Stimulated activated naive CD8-positive, alpha-beta T cell treated with anti-CD3 and anti-CD28 coated beads, Interleukin-15, amount 100 ng/mL, for 72 hours (primary cell): ENCODE measurements around the gene PPP2R5D.

ENCODE experiments used
- ATAC-seq: fragments of 150-1000 bp; cut with Tn5 transposase; 2 replicates; pipeline ENCODE4 v1.10.0; 2021; ENCODE audit warnings: mild to moderate bottlenecking, moderate library complexity
- DNase-seq, 2 donors: peaks; one replicate each; pipeline ENCODE4 v3.0.0; 2021 to 2022
- H3K27ac Mint-ChIP-seq, 2 donors: one replicate each; pipeline ENCODE4 v1.8.0; 2022; ENCODE audit warnings: mild to moderate bottlenecking in 2 of 2, mixed read lengths in 2 of 2, moderate library complexity in 2 of 2
- H3K27me3 Mint-ChIP-seq: one replicate; pipeline ENCODE4 v1.8.0; 2022; ENCODE audit warnings: mixed read lengths
- H3K4me1 Mint-ChIP-seq: one replicate; pipeline ENCODE4 v1.8.0; 2022; ENCODE audit warnings: mild to moderate bottlenecking, mixed read lengths
- H3K4me3 Mint-ChIP-seq, 2 donors: one replicate each; pipeline ENCODE4 v1.8.0; 2022; ENCODE audit warnings: mild to moderate bottlenecking in 2 of 2, mixed read lengths in 2 of 2, moderate library complexity in 1 of 2
- H3K9me3 Mint-ChIP-seq, 2 donors: one replicate each; pipeline ENCODE4 v1.8.0; 2022; ENCODE audit warnings: mixed read lengths in 2 of 2

The PPP2R5D gene

GRCh38 chr6:42960243-42961019 lies 23.9 kb upstream of the PPP2R5D start, which contains the start of gene GNMT:
TSS of gene GNMT (plus strand) at chr6:42960754. CDS start at chr6:42960768, 14 bp downstream.
- Mint-ChIP-seq H3K9me3 (no peaks in the 10 kb centered on the region), H3K27ac (peak within 1 kb of the TSS in 1 of 2 donors; percentile 71), H3K27me3 (peaks cover 8% of the 10 kb centered on the region), H3K4me1 (peaks cover 21% of the 10 kb centered on the region), H3K4me3 (peak within 1 kb of the TSS; percentile 78 to 92)
- DNase-seq (peak; percentile 30 to 44), ATAC-seq (peak; percentile 82)

GRCh38 chr6:42961020-42961470 lies 23.3 kb upstream of the PPP2R5D start:
- no peak for ATAC-seq
- Mint-ChIP-seq H3K4me3 (peak overlapping the region; percentile 78 to 92), H3K27ac (no peak overlapping the region)

GRCh38 chr6:42962096-42962495 lies 22.3 kb upstream of the PPP2R5D start:
- Mint-ChIP-seq H3K4me1 (peaks cover 27% of the 10 kb centered on the region), H3K4me3 (no peak overlapping the region)

More at GRCh38 chr6:42961020-42961470, 23.3 kb upstream of the PPP2R5D start:
- Mint-ChIP-seq H3K9me3 (no peaks in the 10 kb centered on the region), H3K4me1 (peaks cover 21% of the 10 kb centered on the region), H3K27me3 (peaks cover 8% of the 10 kb centered on the region)
- DNase-seq = no peak

GRCh38 chr6:42962502-42963178 lies 21.7 kb upstream of the PPP2R5D start:
- no peak for DNase-seq
- Mint-ChIP-seq H3K27me3 (peaks cover 8% of the 10 kb centered on the region), H3K4me1 (peaks cover 32% of the 10 kb centered on the region), H3K9me3 (no peaks in the 10 kb centered on the region), H3K27ac (no peak overlapping the region), H3K4me3 (no peak overlapping the region)
- ATAC-seq = no peak

More at GRCh38 chr6:42962096-42962495, 22.3 kb upstream of the PPP2R5D start:
- Mint-ChIP-seq H3K27me3 (peaks cover 8% of the 10 kb centered on the region), H3K27ac (no peak overlapping the region), H3K9me3 (no peaks in the 10 kb centered on the region)
- ATAC-seq = no peak
- no peak for DNase-seq

- Mint-ChIP-seq H3K27me3 (peaks cover 8% of the 10 kb centered on the region), H3K27ac (no peak overlapping the region)
- no peak for ATAC-seq
Observed at GRCh38 chr6:42963179-42963854, 21.1 kb upstream of the PPP2R5D start.

GRCh38 chr6:42963855-42964605 lies 20.3 kb upstream of the PPP2R5D start:
- Mint-ChIP-seq H3K9me3 (no peaks in the 10 kb centered on the region), H3K27ac (no peak overlapping the region), H3K4me1 (peaks cover 32% of the 10 kb centered on the region), H3K4me3 (no peak overlapping the region), H3K27me3 (peaks cover 8% of the 10 kb centered on the region)
- ATAC-seq (peak; percentile 64), DNase-seq (peak in 1 of 2 donors; percentile 35)

More at GRCh38 chr6:42963179-42963854, 21.1 kb upstream of the PPP2R5D start:
- Mint-ChIP-seq H3K9me3 (no peaks in the 10 kb centered on the region), H3K4me1 (peaks cover 32% of the 10 kb centered on the region), H3K4me3 (no peak overlapping the region)
- DNase-seq = no peak

GRCh38 chr6:42966571-42966970 lies 17.8 kb upstream of the PPP2R5D start:
- no peaks in the 10 kb centered on the region for H3K27me3 Mint-ChIP-seq
- peaks cover 21% of the 10 kb centered on the region for H3K4me1 Mint-ChIP-seq
- no peak overlapping the region for H3K27ac Mint-ChIP-seq
- ATAC-seq = no peak
- no peaks in the 10 kb centered on the region for H3K9me3 Mint-ChIP-seq
- DNase-seq = no peak
- no peak overlapping the region for H3K4me3 Mint-ChIP-seq

GRCh38 chr6:42967228-42967627 lies 17.1 kb upstream of the PPP2R5D start:
- Mint-ChIP-seq H3K4me1 (peaks cover 27% of the 10 kb centered on the region), H3K27me3 (no peaks in the 10 kb centered on the region), H3K9me3 (no peaks in the 10 kb centered on the region), H3K4me3 (no peak overlapping the region), H3K27ac (no peak overlapping the region)
- ATAC-seq (no peak), DNase-seq (no peak)

- Mint-ChIP-seq H3K4me1 (peaks cover 28% of the 10 kb centered on the region), H3K27ac (no peak overlapping the region), H3K4me3 (no peak overlapping the region), H3K9me3 (no peaks in the 10 kb centered on the region), H3K27me3 (no peaks in the 10 kb centered on the region)
- DNase-seq (no peak), ATAC-seq (no peak)
Observed at GRCh38 chr6:42968126-42968701, 16.2 kb upstream of the PPP2R5D start.

- DNase-seq (no peak), ATAC-seq (no peak)
- Mint-ChIP-seq H3K4me3 (no peak overlapping the region), H3K9me3 (no peaks in the 10 kb centered on the region), H3K27ac (no peak overlapping the region), H3K4me1 (peaks cover 28% of the 10 kb centered on the region), H3K27me3 (no peaks in the 10 kb centered on the region)
Observed at GRCh38 chr6:42968783-42969182, 15.6 kb upstream of the PPP2R5D start.

GRCh38 chr6:42969431-42969830 lies 14.9 kb upstream of the PPP2R5D start:
- H3K27me3 Mint-ChIP-seq = no peaks in the 10 kb centered on the region
- no peak overlapping the region for H3K4me3 Mint-ChIP-seq
- no peak overlapping the region for H3K27ac Mint-ChIP-seq
- ATAC-seq (no peak), DNase-seq (no peak)
- no peaks in the 10 kb centered on the region for H3K9me3 Mint-ChIP-seq
- H3K4me1 Mint-ChIP-seq = peaks cover 28% of the 10 kb centered on the region

- H3K27ac Mint-ChIP-seq = peak overlapping the region in 1 of 2 donors; percentile 54
- no peak overlapping the region for H3K4me3 Mint-ChIP-seq
- H3K4me1 Mint-ChIP-seq = peaks cover 33% of the 10 kb centered on the region
- no peaks in the 10 kb centered on the region for H3K9me3 Mint-ChIP-seq
- no peaks in the 10 kb centered on the region for H3K27me3 Mint-ChIP-seq
- DNase-seq = no peak
- ATAC-seq = no peak
Observed at GRCh38 chr6:42969934-42970333, 14.4 kb upstream of the PPP2R5D start.

- DNase-seq (no peak), ATAC-seq (peak; percentile 40)
- H3K4me1 Mint-ChIP-seq = peaks cover 43% of the 10 kb centered on the region
- H3K27me3 Mint-ChIP-seq = no peaks in the 10 kb centered on the region
- H3K4me3 Mint-ChIP-seq = peak overlapping the region in 1 of 2 donors; percentile 50
- H3K27ac Mint-ChIP-seq = peak overlapping the region in 1 of 2 donors; percentile 12
- H3K9me3 Mint-ChIP-seq = no peaks in the 10 kb centered on the region
Observed at GRCh38 chr6:42970871-42971612, 13.3 kb upstream of the PPP2R5D start.

GRCh38 chr6:42971746-42972327 lies 12.5 kb upstream of the PPP2R5D start:
- Mint-ChIP-seq H3K9me3 (no peaks in the 10 kb centered on the region), H3K27ac (no peak overlapping the region), H3K4me3 (no peak overlapping the region), H3K4me1 (peaks cover 46% of the 10 kb centered on the region), H3K27me3 (no peaks in the 10 kb centered on the region)
- DNase-seq = no peak
- ATAC-seq = no peak
